PC-9 (cell line): Measurements from ENCODE around the gene DNMT3L.

ENCODE experiments used
- CTCF ChIP-seq: fragments of 200-600 bp; sonication (generic); conservative IDR thresholded peaks from 2 replicates; pipeline ENCODE4 v1.6.1; 2017; ENCODE audit warnings: mixed run types, antibody characterized with exemption, mild to moderate bottlenecking, moderate library complexity
- EZH2 ChIP-seq: fragments of 200-600 bp; sonication (generic); IDR thresholded peaks from 2 replicates; pipeline ENCODE4 v1.8.0; 2017; ENCODE audit warnings: antibody characterized with exemption, low read depth

- TF ChIP-seq CTCF (no peak), EZH2 (no peak)
Observed at GRCh38 chr21:44294391-44295162, 32.9 kb upstream of the DNMT3L start.
